ENCODE results near the gene ASXL3. TPM values are rescaled to one million over a fixed set of nuclear protein-coding genes. Genes with fewer than 3 reads are reported as not detected.

Gene ASXL3
- total RNA-seq, 1 experiment from 2014 or later = not detected

DNA sequence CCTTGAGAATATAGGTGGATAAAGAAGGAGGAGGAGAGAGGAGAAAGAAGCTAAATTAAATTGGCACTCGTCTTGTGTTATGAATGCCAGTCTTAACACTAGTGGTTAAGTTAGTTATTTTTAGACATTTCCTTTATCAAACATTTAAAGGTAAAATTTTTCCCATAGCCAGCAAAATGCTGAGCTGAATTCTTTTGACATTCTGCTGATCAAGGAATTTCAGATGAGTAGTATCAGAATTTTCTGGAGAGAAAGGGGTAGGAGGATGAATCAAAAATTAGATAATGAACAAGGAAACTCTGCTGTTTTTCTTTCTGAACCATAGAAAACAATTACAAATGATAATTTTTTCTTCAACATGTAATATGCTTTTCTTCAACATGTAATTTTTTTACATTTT is 52.5 kb downstream of the ASXL3 start:
- in situ Hi-C loops (cut with HindIII; ENCODE audit: low pct_unique_long_range_greater_than_20kb, low sequenced_read_pairs) = no loop called here
- DNase-seq (ENCODE audit: low read depth) = no peak

GRCh38 chr18:33641141-33641540 is 63.1 kb downstream of the ASXL3 start:
- in situ Hi-C loops (cut with HindIII; ENCODE audit: low pct_unique_long_range_greater_than_20kb, low sequenced_read_pairs) = no loop called here

DNA sequence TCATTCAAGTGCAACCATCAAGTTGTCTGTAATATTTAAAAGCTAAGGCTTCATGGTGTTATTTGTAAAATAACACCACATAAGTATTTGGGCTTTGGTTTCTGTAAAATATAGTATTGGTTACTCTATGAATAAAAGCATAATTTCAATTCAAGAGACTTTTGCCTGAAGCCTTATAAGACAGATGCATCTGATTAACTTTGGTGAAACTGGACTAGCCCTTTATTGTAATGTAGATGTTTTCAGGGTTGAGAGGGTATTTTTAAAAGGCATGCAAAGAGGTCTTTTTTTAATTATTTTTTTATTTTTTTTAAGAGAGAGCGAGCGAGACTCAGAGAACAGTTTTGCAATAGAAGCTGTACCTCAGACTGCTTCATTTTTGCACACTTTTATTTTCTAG is 66.5 kb downstream of the ASXL3 start:
- DNase-seq (ENCODE audit: low read depth) = no peak
- in situ Hi-C loops (cut with HindIII; ENCODE audit: low pct_unique_long_range_greater_than_20kb, low sequenced_read_pairs) = no loop called here

More at GRCh38 chr18:33641141-33641540, 63.1 kb downstream of the ASXL3 start:
- no peak for DNase-seq (ENCODE audit: low read depth)

- in situ Hi-C loops (cut with HindIII; ENCODE audit: low pct_unique_long_range_greater_than_20kb, low sequenced_read_pairs) = no loop called here
- no peak for DNase-seq (ENCODE audit: low read depth)
Observed at GRCh38 chr18:33647365-33647764, 69.3 kb downstream of the ASXL3 start.

GRCh38 chr18:33652635-33653034 is 74.6 kb downstream of the ASXL3 start:
- in situ Hi-C loops (cut with HindIII; ENCODE audit: low pct_unique_long_range_greater_than_20kb, low sequenced_read_pairs) = no loop called here

GRCh38 chr18:33653231-33653630 is 75.2 kb downstream of the ASXL3 start:
- no peak for DNase-seq (ENCODE audit: low read depth)
- in situ Hi-C loops (cut with HindIII; ENCODE audit: low pct_unique_long_range_greater_than_20kb, low sequenced_read_pairs) = no loop called here

More at GRCh38 chr18:33652635-33653034, 74.6 kb downstream of the ASXL3 start:
- DNase-seq (ENCODE audit: low read depth) = no peak

- in situ Hi-C loops (cut with HindIII; ENCODE audit: low pct_unique_long_range_greater_than_20kb, low sequenced_read_pairs) = no loop called here
- no peak for DNase-seq (ENCODE audit: low read depth)
Observed at GRCh38 chr18:33656889-33657448, 79.0 kb downstream of the ASXL3 start.

DNA sequence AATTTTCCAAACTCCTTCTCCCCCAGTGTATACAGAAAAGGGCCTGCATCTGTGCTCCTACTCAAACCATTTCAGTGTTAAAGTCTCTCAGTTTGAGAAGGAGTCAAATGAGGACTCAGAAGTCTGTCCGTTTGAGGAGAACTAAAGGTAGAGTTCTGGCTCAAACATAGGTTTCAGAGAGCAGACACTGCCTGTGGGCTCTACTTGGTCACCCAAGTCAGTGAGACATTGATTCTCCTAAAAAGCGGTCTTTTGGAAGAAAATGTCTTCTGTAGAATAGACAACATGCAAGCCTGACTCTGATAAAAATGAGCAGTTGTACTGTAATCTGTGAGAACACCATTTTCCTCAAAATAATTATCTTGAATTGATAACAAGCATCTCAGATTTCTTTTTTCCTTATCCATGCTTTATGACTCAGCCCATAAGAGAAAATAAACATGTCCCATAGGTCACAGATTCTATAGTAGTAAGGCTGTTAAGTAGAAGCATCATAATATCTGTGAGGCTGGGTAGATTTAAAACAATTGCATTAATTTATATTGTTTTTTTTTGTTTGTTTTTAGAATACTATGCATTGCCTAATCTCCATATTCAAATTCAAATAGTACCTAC is 82.8 kb downstream of the ASXL3 start:
- DNase-seq (ENCODE audit: low read depth) = no peak
- in situ Hi-C loops (cut with HindIII; ENCODE audit: low pct_unique_long_range_greater_than_20kb, low sequenced_read_pairs) = no loop called here

GRCh38 chr18:33664241-33664874 is 86.3 kb downstream of the ASXL3 start:
- DNase-seq (ENCODE audit: low read depth) = no peak
- in situ Hi-C loops (cut with HindIII; ENCODE audit: low pct_unique_long_range_greater_than_20kb, low sequenced_read_pairs) = no loop called here

- in situ Hi-C loops (cut with HindIII; ENCODE audit: low pct_unique_long_range_greater_than_20kb, low sequenced_read_pairs) = no loop called here
- DNase-seq (ENCODE audit: low read depth) = no peak
Observed at GRCh38 chr18:33665187-33665586, 87.2 kb downstream of the ASXL3 start.

DNA sequence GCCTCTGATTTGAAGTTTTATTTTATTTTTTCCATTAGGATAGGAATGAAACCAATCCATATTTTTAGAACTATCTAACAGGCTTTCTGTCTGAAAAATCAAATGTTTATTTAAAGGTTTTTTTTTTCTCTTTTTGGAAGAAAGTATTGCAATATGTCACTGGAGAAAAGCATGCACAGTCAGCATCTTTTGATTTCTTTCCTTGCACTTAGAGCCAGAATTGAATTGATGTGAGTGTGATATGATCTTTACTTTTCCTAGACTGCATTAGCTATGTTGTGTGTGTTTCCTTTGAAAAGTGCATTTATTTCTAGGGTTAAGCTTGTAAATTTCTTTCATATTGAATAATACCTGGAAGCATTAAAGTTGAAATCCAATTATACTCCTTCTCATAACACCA is 87.6 kb downstream of the ASXL3 start:
- DNase-seq (ENCODE audit: low read depth) = no peak
- in situ Hi-C loops (cut with HindIII; ENCODE audit: low pct_unique_long_range_greater_than_20kb, low sequenced_read_pairs) = no loop called here

DNA sequence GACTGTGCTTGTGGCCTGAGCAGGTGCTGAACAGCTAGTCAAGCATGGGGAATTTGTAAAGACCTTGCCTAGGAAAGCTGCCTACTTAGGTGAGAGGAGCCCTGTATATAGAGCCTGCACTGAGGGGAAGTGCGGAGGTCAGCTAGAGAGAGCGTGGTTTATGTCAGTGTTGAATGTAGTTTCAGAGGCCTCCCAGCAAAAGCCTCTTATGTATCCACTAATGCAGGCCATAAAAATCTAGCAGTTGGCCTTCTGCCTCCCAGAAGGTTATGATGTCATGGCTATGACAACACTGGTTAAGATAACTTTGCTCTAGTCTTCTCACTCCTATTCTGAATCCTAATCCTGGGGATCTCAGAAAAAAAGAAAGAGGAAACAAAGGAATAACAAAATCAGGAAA is 88.9 kb downstream of the ASXL3 start:
- DNase-seq (ENCODE audit: low read depth) = no peak

GRCh38 chr18:33669589-33669988 is 91.6 kb downstream of the ASXL3 start:
- no peak for DNase-seq (ENCODE audit: low read depth)

More for the DNA sequence above, 88.9 kb downstream of the ASXL3 start:
- in situ Hi-C loops (cut with HindIII; ENCODE audit: low pct_unique_long_range_greater_than_20kb, low sequenced_read_pairs) = no loop called here

DNA sequence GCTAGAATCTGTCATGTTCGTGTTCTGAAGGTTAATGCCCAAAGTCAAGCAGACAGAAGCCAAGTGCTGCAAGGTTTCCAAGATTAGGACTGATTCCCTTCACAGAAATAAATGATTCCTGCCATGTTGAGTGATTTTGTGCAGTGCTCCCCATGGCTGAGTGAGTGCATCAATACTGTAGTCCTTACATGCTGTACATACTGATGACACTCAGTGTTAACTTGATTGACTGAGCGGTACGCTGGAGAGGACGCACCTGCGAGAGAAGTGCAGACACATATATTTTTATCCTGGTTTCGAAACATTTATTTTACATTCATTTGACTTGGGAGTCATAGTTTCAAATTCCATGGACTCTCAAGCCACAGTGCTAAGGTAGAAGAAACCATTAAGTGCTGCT is 92.0 kb downstream of the ASXL3 start:
- DNase-seq (ENCODE audit: low read depth) = no peak
- in situ Hi-C loops (cut with HindIII; ENCODE audit: low pct_unique_long_range_greater_than_20kb, low sequenced_read_pairs) = no loop called here

More at GRCh38 chr18:33669589-33669988, 91.6 kb downstream of the ASXL3 start:
- in situ Hi-C loops (cut with HindIII; ENCODE audit: low pct_unique_long_range_greater_than_20kb, low sequenced_read_pairs) = no loop called here

GRCh38 chr18:33673689-33674088 is 95.7 kb downstream of the ASXL3 start:
- no peak for DNase-seq (ENCODE audit: low read depth)
- in situ Hi-C loops (cut with HindIII; ENCODE audit: low pct_unique_long_range_greater_than_20kb, low sequenced_read_pairs) = no loop called here

DNA sequence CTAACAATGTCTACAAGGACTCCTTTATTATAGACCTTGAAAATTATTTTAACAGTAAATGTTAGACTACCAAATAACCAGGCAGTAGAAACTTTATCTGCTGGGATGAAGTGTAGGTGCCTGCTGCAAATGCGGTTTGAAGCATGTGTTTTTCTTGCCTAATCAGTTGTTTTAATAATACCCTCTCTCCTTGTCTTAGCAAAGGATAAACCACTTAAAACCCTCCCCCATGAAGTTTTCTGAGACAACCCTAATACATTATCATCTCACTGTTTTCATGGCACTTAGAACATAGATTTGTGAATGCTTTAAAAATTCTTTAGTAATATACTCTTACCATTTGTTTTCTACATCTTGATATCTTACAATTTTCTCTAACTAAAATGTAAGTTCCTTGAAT is 98.6 kb downstream of the ASXL3 start:
- no peak for DNase-seq (ENCODE audit: low read depth)
- in situ Hi-C loops (cut with HindIII; ENCODE audit: low pct_unique_long_range_greater_than_20kb, low sequenced_read_pairs) = no loop called here

DNA sequence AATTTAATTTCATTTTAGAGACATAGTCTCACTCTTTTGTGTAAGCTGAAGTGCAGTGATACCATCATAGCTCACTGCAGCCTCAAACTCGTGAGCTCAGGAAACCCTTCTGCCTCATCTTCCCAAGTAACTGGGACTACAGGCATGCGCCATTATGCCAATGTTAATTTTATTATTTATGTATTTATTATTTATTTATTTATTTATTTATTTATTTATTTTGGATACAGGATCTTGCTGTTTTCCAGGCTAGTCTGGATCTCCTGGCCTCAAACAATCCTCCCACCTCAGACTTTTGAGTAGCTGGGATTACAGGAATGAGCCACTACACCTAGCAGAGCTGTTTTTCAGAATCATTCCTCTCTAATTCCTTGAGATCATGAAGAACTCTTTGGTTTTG is 99.9 kb downstream of the ASXL3 start:
- in situ Hi-C loops (cut with HindIII; ENCODE audit: low pct_unique_long_range_greater_than_20kb, low sequenced_read_pairs) = no loop called here

GRCh38 chr18:33682436-33682835 is 104.4 kb downstream of the ASXL3 start:
- no peak for DNase-seq (ENCODE audit: low read depth)
- in situ Hi-C loops (cut with HindIII; ENCODE audit: low pct_unique_long_range_greater_than_20kb, low sequenced_read_pairs) = no loop called here

More for the DNA sequence above, 99.9 kb downstream of the ASXL3 start:
- DNase-seq (ENCODE audit: low read depth) = no peak

DNA sequence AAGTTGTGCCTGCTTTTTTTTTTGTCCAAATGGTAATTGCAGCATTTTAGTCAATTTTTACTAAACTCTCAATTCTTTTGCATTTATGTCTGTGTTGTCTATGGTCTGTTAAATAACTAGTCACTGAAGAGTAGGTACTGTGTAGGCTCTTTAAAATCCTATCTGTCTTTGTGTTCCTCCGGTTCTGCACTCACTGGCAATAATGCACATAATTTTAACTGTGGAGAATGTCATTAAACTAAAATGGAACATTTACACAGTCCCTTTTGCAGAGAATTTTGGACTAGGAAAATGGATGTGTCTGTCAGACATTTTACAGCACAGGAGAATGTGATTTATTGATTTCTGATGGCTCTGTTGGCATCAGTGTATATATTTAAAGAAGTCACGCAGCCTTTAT is 116.6 kb downstream of the ASXL3 start:
- no peak for DNase-seq (ENCODE audit: low read depth)
- in situ Hi-C loops (cut with HindIII; ENCODE audit: low pct_unique_long_range_greater_than_20kb, low sequenced_read_pairs) = no loop called here

Measured in Caki2 (cell line).